Measurements from ENCODE around the gene CEMIP.

CEMIP gene

DNA sequence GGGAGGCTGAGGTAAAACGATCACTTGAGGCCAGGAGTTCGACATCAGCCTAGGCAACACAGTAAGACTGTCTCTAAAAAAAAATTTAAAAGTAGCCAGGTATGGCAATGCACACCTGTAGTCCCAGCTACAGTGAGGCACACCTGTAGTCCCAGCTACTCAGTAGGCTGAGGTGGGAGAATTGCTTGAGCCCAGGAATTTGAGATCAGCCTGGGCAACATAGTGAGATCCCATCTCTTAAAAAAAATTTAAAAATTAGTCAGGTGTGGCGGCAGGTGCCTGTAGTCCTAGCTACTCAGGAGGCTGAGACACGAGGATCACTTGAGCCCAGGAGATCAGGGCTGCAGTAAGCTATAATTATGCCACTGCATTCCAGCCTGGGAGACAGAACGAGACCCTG lies 203.7 kb downstream of the CEMIP start:
- no peak for DNase-seq (ENCODE audit: low spot score)

DNA sequence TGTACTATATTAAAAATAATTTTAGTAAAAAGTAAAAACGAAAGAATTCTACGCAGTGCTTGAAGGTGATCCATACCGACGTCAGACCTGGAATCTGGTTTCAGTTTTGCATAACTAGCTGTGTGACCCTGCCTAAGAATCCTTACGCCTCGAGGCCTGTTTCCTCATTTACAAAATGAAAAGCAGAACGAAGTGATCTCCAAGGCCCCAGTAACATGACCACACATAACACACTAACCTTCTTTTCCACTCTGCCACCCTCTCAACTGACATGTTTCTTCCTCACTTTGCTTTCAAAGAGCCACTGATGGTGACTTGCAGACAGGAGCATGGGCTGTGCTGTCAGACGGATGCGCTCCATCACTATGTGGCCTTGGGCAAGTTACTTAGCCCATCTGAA lies 205.7 kb downstream of the CEMIP start:
- DNase-seq (ENCODE audit: low spot score), result no peak

DNA sequence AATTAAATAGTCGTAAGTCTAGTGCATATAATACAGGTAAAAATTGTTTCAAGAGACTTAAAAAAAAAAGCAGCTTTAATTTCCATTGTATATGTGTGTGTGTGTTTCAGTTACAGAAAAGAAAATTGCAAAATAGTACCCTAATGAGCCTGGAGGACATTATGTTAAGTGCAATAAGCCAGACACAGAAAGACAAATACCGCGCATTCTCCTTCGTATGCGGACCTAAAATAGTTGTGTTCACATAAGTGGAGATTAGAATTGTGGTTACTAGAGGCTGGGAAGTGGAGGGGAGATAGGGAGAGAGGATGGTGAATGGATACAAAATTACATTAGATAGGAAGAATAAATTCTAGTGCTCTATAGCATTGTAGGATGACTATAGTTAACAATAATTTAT lies 206.8 kb downstream of the CEMIP start:
- DNase-seq (ENCODE audit: low spot score), result no peak

DNA sequence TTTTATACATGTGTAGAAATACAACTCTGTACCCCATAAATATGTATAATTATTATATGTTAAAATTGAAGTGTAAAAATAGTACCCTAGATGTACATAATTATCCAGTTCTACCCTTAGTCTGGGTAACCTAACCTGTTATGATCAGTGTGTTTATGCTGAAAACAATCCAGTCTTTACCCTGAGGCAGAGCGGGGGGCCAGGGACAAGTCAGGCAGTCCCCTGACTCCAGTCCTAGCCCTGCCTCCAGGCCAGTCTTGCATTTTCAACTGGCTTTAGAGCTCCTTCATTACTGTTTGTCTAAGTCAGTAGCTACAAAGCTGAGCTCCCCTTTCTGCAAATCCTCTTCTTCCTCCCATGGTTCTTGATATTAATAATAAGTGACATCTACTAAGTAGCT lies 207.3 kb downstream of the CEMIP start:
- DNase-seq (ENCODE audit: low spot score), result no peak

DNA sequence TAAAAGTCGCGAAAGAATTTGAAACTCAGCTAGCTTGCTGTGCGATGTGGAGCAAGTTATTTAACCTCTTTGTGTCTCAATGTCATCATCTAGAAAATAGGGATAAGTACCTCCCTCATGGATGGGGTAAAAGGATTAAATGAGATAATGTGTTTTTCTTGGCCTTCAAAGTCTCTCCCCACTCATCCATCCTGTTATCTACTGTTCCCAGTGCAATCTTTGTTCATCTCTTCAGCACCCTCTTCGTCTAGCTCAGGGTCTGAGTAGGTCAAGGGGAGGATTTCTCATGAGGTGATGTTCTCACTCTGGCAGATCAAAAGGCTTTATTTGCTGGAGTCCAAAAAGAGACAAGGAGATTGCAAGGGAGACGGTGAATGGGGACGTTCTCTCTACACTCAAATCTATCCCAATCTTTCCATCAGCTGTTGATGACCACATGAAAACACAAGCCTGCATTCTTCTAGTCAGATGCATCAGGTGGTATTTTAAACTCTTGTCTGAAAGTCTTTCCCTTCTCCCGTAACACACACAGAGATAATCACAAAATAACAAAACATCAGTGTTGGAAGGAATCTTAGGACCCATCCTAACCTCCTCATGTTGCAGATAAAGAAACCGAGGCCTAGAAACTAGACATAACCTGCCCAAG lies 209.1 kb downstream of the CEMIP start:
- DNase-seq (ENCODE audit: low spot score), result no peak

DNA sequence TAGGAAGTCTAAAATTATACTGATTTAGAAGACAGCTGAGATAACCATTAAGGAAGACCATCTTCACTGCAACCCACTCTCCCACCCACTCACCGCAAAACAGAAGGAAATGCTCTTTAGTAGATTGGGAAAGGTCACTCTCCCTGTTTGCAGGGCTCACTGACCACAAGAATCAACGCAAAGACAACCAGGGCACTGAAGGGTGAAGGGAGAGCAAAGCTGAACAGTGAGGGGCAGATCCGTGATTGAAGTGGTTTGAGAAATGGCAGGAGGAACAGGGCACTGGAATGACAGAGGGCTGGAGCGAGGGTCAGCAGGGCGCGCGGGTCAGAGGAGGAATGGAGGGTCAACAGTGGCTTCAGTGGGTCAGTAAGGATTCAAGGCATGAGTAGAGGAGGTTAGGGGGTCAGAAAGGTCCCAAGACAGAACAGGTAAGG lies 209.9 kb downstream of the CEMIP start:
- peak; percentile 56 for DNase-seq (ENCODE audit: low spot score)

DNA sequence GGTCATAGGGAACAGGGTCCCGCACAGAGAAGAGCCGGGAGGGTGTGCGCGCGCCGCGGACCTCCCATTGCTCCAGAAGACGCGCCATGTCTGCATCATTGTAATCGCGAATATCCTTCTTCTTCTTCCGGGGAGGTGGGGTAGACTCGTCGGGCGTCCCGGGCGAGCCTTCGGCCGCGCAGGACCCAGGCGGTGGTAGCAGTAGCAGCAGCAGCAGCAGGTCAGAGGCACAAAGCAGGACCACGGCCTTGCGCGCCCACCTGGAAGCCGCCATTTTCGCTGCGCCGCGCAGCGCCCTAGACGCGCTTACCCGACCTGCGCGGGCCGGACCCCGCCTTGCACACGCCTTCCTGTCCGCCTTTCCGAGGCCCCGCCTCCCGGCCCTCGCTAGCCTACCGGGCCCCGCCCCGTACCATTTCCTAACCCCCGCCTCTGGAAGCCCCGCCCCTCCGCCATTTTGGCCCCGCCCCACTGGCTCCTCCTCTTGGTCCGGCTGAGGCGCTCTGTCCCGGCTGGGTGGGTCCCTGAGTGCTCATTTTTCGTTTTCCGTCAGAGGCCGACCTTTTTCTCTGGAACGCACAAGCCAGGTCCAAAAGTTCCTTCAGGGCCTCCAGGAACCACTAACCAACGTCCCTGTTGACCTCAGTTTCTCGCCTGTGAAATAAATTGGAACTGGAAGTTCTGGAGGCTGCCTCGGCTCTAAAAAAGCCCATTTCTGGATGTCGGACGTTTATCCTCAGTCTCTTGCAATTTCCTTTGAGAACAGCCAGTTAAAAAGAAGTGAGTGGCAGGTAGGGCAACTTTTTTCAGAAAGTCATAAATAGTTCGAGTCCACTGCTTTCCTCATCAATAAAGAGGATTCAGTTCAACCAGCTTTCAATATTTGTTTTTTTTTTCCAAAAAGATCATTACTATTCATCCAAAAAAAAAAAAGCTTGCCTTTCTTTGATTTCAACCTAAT lies 210.6 kb downstream of the CEMIP start, which contains the start of gene MESD:
Gene MESD (minus strand): TSS at position 302 of the 961 bp plus-strand sequence. CDS start 28 bp downstream, at position 274.
- peak; percentile 93 for DNase-seq (ENCODE audit: low spot score)

DNA sequence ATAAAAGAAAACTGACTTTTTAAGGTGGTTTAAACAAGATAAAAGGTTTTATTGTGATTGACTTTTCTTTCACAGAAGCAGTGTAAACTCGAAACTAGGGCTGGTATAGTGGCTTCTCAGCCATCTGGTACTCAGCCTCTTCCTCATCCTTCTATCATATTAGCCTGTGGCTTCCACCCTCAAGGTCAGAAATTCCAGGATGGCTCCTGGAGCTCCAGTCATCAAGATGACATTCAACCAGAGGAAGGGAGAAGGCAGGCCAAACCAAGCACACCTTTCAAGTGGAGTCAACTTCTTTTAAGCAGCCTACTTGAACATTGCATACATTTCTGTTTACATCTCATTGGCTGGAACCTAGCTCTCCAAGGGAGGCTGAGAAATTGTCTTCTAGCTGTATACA lies 211.8 kb downstream of the CEMIP start:
- no peak for DNase-seq (ENCODE audit: low spot score)

DNA sequence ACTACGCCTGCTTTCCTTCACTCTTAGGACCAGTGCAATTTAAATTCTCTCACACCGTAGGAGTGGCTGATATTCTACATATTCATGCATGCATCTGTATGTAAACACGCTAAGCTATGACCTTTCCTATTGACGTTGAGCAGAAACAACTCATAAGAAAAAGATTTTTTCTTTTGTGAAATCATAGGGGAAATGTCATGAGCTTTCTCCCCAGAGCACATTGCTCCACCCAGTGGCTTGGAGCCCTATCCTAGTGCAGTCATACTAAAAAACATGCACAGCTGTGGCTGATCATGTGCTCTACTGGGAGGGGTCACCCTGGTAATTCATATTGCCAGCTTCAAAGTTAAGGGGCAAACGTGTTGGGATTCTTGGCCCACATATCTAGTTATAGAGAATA lies 212.3 kb downstream of the CEMIP start:
- DNase-seq (ENCODE audit: low spot score), result no peak

DNA sequence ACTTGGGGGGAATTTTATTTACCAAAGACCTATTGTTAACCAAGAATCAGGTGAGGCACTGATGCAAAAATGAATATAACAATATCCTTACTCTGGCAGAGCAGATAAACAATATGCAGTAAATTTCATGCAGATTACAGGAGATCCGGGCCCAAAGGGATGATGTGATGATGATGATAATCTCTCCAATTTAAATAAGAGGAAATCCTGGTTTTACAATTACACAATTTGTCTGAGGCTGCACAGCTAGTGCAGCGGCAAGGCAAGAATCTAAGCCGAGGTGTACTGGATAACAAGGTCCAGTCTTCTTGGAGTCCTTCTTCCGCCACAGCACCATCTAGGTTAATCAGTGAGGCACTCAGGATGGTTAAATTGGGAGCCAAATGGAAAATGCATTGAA lies 212.8 kb downstream of the CEMIP start:
- DNase-seq (ENCODE audit: low spot score), result no peak

DNA sequence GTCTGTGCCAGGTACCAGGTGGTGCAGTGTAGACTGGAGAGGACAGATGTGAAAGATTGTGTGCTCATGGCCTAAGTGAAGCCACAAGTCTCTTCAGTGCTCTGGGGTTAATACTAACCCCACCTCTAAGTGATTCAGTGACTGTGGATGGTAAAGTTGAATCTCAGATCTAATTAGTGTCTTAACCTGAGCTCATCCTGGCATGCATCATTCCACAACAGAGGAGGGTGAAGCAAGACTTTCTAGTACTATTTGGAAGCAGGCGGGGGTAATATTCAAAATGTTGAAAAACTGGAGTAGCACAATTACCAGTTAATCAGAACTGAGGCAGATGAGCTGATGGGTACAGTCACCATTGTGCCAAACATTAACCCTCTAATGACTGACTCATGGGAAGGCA lies 213.3 kb downstream of the CEMIP start:
- DNase-seq (ENCODE audit: low spot score), result no peak

DNA sequence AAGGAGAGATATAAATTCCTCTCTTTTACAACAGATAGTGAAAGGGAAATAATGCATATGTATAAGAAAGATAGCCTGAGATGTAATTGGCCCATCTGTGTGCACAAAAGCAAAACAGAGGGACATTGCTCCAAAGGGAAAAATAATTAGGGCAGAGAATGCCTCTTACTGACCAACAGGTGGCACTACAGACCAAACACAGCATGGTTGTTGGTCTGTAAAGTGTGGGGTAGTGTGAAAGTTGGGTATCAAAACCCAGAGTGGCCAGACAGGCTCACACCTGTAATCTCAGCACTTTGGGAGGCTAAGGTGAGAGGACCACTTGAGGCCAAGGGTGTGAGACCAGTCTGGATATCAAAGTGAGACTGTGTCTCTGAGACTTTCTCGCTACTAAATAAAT lies 217.1 kb downstream of the CEMIP start:
- no peak for DNase-seq (ENCODE audit: low spot score)

DNA sequence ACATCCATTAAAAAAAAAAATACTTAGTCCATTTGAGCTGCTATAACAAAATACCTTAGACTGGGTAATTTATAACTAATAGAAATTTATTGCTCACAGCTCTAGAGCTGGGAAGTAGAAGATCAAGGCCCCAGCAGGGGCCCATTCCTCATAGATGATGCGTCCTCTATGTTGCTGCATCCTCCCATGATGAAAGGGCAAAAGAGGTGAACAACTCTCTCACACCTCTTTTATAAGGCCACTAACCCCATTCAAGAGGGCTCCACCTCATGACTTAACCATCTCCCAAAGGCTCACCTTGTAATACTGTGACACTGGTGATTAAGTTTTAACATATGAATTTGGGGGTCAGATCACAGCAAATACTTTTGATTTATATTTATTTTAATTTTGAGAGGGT lies 218.5 kb downstream of the CEMIP start:
- DNase-seq (ENCODE audit: low spot score), result no peak

DNA sequence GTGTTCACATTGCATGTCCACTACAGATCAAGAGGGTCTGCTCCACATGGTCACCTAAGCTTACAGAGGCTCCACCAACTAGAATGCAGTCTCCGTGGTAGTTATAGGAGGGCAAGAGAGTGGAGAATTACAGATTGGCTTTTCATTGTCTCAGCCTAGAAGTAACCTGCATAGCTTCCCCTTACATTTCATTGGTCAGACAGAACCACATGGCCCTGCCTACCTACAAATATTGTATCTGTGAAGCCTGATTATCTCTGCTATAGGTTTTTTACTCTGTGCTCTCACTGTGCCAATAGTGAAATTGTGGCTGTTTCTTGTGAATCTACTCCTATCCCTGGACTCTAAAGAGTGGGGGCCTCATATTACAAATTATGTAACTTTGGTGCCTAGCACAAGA lies 219.1 kb downstream of the CEMIP start:
- DNase-seq (ENCODE audit: low spot score), result no peak

DNA sequence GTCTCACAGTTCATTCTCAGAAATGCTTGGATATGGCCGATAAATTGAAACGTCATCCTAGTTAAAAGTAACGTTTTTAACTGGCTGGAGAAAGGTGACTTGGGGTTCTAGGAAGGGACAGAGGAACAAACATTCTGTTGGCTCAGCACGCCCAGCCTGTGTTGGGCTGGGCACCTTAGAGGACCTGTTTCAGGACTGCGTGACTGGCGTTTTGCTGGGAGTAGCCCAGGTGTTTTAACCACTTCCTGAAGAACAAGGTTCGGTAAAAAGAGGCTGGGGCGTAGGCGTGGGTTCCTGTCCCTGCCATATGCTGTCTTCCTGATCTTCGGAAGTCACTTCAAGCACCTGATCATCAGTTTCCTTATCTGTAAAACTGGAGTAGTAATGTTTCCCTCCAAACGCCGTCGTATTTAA lies 220.5 kb downstream of the CEMIP start:
- no peak for DNase-seq (ENCODE audit: low spot score)

DNA sequence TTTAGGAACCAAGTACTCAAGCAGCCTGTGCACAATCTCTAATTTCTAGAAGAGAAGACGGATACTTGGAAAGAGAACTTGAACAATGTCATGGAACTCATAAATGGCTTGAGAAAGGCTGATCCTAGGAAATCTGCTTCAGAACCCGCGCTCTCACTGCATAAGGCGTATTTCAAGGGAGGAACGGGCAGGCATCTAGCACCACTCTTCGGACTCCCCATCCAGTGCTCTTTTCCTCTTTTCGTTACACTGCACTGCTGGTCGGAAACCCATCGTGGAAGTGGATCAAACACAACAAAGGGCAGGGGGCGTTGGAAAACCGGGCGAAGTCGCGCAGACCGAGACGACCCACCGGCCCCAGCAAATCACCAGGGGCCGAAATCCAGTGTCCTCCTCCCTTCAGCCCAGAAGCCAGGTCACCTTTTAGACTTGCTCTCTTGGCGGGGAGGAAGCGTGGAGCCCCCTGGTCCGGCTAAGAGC lies 221.0 kb downstream of the CEMIP start:
- DNase-seq (ENCODE audit: low spot score), result peak; percentile 35

DNA sequence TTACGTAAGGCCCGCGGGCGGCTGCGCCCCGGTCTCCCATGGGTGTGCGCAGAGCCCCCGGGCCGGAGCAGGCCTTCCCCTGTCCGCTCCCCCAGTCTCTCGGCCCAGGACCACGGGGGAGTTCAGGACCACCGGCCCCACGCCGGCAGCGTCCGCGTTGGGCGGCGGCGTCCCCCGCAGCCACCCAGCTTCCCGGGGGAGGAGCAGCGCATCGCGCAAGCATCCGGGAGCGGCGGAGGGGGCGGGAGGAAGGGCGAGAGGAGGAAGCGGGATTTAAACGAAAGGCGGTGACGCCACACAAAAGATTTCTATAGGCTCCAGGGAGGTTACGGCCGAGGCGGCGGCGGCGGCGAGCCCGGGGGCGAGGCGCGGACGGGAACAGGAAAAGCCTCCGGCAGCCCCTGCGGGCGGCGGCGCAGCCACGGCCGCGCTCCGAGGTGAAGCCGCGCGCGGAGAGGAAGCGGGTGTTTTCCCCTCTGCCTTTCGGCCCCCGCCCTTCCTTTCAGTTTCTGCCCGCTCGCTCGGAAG lies 221.5 kb downstream of the CEMIP start, which contains the start of gene TLNRD1:
Gene TLNRD1 (plus strand): TSS at position 300 of the 528 bp plus-strand sequence. CDS start 1,349 bp downstream, outside the sequence.
- DNase-seq (ENCODE audit: low spot score), result peak; percentile 95

Measured in HuH-7.5 (cell line).